Fibroblast of lung (primary cell): ENCODE results near the gene HBQ1.

ENCODE experiments used
- EZH2 ChIP-seq: IDR thresholded peaks from 2 replicates; pipeline ENCODE4 v1.5.1; 2012; ENCODE audit warnings: low read length, control low read depth, mild to moderate bottlenecking; ENCODE audit errors: missing control alignments
- TF ChIP-seq, protein P1 (sequence below), 2 donors: IDR thresholded peaks in 1 of 2; conservative IDR thresholded peaks in 1 of 2; 1 replicate in 1 of 2; 2 replicates in 1 of 2; pipeline ENCODE4 v1.5.1; 2011 to 2012; ENCODE audit warnings: low read length in 2 of 2, control low read depth in 1 of 2, inconsistent platforms in 1 of 2, low read depth in 1 of 2, mild to moderate bottlenecking in 1 of 2

DNA sequence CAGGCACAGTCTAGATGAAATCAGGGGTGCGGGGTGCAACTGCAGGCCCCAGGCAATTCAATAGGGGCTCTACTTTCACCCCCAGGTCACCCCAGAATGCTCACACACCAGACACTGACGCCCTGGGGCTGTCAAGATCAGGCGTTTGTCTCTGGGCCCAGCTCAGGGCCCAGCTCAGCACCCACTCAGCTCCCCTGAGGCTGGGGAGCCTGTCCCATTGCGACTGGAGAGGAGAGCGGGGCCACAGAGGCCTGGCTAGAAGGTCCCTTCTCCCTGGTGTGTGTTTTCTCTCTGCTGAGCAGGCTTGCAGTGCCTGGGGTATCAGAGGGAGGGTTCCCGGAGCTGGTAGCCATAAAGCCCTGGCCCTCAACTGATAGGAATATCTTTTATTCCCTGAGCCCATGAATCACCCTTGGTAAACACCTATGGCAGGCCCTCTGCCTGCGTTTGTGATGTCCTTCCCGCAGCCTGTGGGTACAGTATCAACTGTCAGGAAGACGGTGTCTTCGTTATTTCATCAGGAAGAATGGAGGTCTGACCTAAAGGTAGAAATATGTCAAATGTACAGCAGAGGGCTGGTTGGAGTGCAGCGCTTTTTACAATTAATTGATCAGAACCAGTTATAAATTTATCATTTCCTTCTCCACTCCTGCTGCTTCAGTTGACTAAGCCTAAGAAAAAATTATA lies 2.1 kb upstream of the HBQ1 start:
- TF ChIP-seq, protein P1, sequence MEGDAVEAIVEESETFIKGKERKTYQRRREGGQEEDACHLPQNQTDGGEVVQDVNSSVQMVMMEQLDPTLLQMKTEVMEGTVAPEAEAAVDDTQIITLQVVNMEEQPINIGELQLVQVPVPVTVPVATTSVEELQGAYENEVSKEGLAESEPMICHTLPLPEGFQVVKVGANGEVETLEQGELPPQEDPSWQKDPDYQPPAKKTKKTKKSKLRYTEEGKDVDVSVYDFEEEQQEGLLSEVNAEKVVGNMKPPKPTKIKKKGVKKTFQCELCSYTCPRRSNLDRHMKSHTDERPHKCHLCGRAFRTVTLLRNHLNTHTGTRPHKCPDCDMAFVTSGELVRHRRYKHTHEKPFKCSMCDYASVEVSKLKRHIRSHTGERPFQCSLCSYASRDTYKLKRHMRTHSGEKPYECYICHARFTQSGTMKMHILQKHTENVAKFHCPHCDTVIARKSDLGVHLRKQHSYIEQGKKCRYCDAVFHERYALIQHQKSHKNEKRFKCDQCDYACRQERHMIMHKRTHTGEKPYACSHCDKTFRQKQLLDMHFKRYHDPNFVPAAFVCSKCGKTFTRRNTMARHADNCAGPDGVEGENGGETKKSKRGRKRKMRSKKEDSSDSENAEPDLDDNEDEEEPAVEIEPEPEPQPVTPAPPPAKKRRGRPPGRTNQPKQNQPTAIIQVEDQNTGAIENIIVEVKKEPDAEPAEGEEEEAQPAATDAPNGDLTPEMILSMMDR (conservative IDR thresholded peaks at IDR 0.05 in 1 of 2, IDR thresholded peaks at IDR 0.05 in 1 of 2; ENCODE audit: low read depth in 1 of 2, low read length in 2 of 2) = no peak
- TF ChIP-seq EZH2 = no peak
